ENCODE measurements around the gene TRMT112. TPM values are rescaled to one million over a fixed set of nuclear protein-coding genes. Genes with fewer than 3 reads are reported as not detected.

Gene TRMT112
- total RNA-seq, 4 donors from 2014 or later: 228 to 435 (median 237) TPM

GRCh38 chr11:64323373-64323772 lies 6.0 kb upstream of the TRMT112 start:
- DNase-seq: no peak
- Histone ChIP-seq H3K4me1 (peaks cover 15 to 46% of the 10 kb centered on the region in 2 donors), H3K4me3 (replicated peaks in 1 of 3) (no peak overlapping the region), H3K9me3 (no peaks in the 10 kb centered on the region), H3K36me3 (no peaks in the 10 kb centered on the region), H3K27ac (peak overlapping the region in 1 of 3 donors; percentile 81), H3K27me3 (no peaks in the 10 kb centered on the region)
- intact Hi-C loops (cut with DNase I): no loop called here
- WGBS, 2 donors: 84 to 85% methylated on average over 5 of the region's 5 CpGs
- no peak for TF ChIP-seq POLR2A (IDR thresholded peaks at IDR 0.05)
- no peak for TF ChIP-seq CTCF (IDR thresholded peaks at IDR 0.05)

GRCh38 chr11:64322925-64323260 lies 5.5 kb upstream of the TRMT112 start:
- 80 to 84% methylated on average over 6 to 7 of the region's 7 CpGs for WGBS, 2 donors
- Histone ChIP-seq H3K36me3 (no peaks in the 10 kb centered on the region), H3K27ac (peak overlapping the region in 2 of 3 donors; percentile 58 to 81), H3K4me3 (replicated peaks in 1 of 3) (no peak overlapping the region), H3K27me3 (no peaks in the 10 kb centered on the region), H3K9me3 (no peaks in the 10 kb centered on the region), H3K4me1 (peaks cover 15 to 46% of the 10 kb centered on the region in 2 donors)
- intact Hi-C loops (cut with DNase I): no loop called here
- TF ChIP-seq CTCF (IDR thresholded peaks at IDR 0.05) (no peak), POLR2A (IDR thresholded peaks at IDR 0.05) (no peak)
- DNase-seq: no peak

GRCh38 chr11:64321533-64321932 lies 4.2 kb upstream of the TRMT112 start:
- intact Hi-C loops (cut with DNase I): no loop called here
- DNase-seq: peak; percentile 87 to 88
- no peak for TF ChIP-seq POLR2A (IDR thresholded peaks at IDR 0.05)
- no peak for TF ChIP-seq CTCF (IDR thresholded peaks at IDR 0.05)
- peak overlapping the region; percentile 58 to 86 (median 81) for H3K27ac ChIP-seq
- peaks cover 15 to 48% of the 10 kb centered on the region in 2 donors for H3K4me1 ChIP-seq
- no peaks in the 10 kb centered on the region for H3K9me3 ChIP-seq
- WGBS, 2 donors: 33 to 41% methylated on average over 5 of the region's 5 CpGs
- no peak overlapping the region for H3K4me3 ChIP-seq (replicated peaks in 1 of 3)
- peaks cover 0 to under 1% of the 10 kb centered on the region in 2 donors for H3K36me3 ChIP-seq
- no peaks in the 10 kb centered on the region for H3K27me3 ChIP-seq

- peak overlapping the region; percentile 54 to 81 (median 72) for H3K27ac ChIP-seq
- TF ChIP-seq POLR2A (IDR thresholded peaks at IDR 0.05) (no peak), CTCF (IDR thresholded peaks at IDR 0.05) (no peak)
- no peak for DNase-seq
- no peak overlapping the region for H3K4me3 ChIP-seq (replicated peaks in 1 of 3)
- H3K9me3 ChIP-seq: no peaks in the 10 kb centered on the region
- H3K36me3 ChIP-seq: peaks cover 0 to 5% of the 10 kb centered on the region in 2 donors
- no peaks in the 10 kb centered on the region for H3K27me3 ChIP-seq
- H3K4me1 ChIP-seq: peaks cover 15 to 51% of the 10 kb centered on the region in 2 donors
- intact Hi-C loops (cut with DNase I): no loop called here
- WGBS, 2 donors: 81 to 83% methylated on average over 5 of the region's 5 CpGs
Observed at GRCh38 chr11:64321026-64321425, 3.7 kb upstream of the TRMT112 start.

GRCh38 chr11:64320556-64320955 lies 3.2 kb upstream of the TRMT112 start:
- no peak overlapping the region for H3K4me3 ChIP-seq (replicated peaks in 1 of 3)
- peak overlapping the region; percentile 54 to 81 (median 72) for H3K27ac ChIP-seq
- no peaks in the 10 kb centered on the region for H3K27me3 ChIP-seq
- TF ChIP-seq CTCF (IDR thresholded peaks at IDR 0.05): no peak
- no peak for TF ChIP-seq POLR2A (IDR thresholded peaks at IDR 0.05)
- WGBS, 2 donors: 89 to 96% methylated on average over 7 of the region's 7 CpGs
- H3K36me3 ChIP-seq: peaks cover 0 to 7% of the 10 kb centered on the region in 2 donors
- no peak for DNase-seq
- H3K9me3 ChIP-seq: no peaks in the 10 kb centered on the region
- intact Hi-C loops (cut with DNase I): no loop called here
- peaks cover 15 to 51% of the 10 kb centered on the region in 2 donors for H3K4me1 ChIP-seq

Measured in thyroid gland (tissue), 4 donors.